Epithelial cell of proximal tubule (primary cell): ENCODE results near the gene UQCR11. TPM values are rescaled to one million over a fixed set of nuclear protein-coding genes. Genes with fewer than 3 reads are reported as not detected.
A peak's percentile ranks its signal among the peaks of the same experiment; 100 is the strongest.

Experiments
- DNase-seq: peaks from one replicate; pipeline ENCODE4 v3.0.0-alpha.2; 2011; ENCODE audit warnings: low read depth
- H3K4me3 ChIP-seq: 2 replicates; pipeline ENCODE4 v1.5.1; 2011; ENCODE audit warnings: low read depth, mild to moderate bottlenecking, low read length
- total RNA-seq: library from RNA; depleted of rRNA; stranded (reverse); fragments of >200 nt; gene quantifications from 2 replicates; pipeline ENCODE4 v1.2.3, GENCODE V29; 2015
- TF ChIP-seq, protein P1 (sequence below): conservative IDR thresholded peaks from 2 replicates; pipeline ENCODE4 v1.5.1; 2012; ENCODE audit warnings: low read depth, mild to moderate bottlenecking, low read length

The UQCR11 gene
- 91.4 and 114 TPM in 2 replicates for total RNA-seq

DNA sequence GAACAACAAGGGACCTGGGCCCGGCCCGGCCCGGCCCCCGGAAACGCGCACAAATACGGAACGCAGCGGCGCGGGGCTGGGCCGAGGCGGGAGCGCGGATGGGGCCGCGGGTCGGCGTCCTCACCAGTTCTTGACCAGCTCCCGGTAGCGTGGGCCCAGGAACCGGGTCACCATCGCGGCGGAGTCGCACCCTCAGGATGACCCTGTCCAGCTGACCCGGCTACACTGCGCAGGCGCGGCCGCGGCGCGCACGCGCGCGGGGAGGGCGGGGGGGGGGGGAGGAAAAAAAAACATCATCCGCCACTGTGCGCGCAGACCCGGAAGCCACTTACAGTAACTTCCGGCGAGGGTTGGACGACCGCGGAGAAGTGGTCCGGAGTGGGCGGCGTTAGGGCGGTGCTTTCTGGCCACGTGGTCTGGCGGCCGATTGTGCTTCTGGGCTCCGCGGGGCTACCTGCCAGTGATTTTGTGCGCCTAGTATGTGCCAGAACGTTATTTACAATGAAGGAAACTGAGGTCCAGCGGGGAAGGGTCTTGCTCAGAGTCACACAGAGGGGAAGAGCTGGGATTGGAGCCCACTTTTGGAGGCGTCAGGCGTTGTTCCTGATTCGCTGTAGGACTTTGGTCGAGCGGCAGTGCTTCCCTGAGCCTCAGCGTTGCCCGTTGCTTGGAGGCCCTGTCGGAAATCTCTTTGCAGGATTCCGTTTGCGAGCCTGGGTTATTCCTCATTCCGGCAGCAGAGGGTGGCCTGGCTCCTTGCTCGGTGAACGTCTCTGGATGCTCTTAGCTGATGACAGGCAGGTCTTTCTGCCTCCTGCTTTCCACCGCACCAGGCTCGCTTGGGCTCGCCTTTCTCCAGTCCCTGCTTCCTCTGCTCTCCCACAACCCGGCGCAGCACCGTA, at the start of gene UQCR11:
TSS of gene UQCR11 (minus strand) at position 227 of the 902 bp plus-strand sequence. CDS start at position 174, 53 bp downstream.
- TF ChIP-seq, protein P1, sequence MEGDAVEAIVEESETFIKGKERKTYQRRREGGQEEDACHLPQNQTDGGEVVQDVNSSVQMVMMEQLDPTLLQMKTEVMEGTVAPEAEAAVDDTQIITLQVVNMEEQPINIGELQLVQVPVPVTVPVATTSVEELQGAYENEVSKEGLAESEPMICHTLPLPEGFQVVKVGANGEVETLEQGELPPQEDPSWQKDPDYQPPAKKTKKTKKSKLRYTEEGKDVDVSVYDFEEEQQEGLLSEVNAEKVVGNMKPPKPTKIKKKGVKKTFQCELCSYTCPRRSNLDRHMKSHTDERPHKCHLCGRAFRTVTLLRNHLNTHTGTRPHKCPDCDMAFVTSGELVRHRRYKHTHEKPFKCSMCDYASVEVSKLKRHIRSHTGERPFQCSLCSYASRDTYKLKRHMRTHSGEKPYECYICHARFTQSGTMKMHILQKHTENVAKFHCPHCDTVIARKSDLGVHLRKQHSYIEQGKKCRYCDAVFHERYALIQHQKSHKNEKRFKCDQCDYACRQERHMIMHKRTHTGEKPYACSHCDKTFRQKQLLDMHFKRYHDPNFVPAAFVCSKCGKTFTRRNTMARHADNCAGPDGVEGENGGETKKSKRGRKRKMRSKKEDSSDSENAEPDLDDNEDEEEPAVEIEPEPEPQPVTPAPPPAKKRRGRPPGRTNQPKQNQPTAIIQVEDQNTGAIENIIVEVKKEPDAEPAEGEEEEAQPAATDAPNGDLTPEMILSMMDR = peak; percentile 65
- peak; percentile 75 for DNase-seq

DNA sequence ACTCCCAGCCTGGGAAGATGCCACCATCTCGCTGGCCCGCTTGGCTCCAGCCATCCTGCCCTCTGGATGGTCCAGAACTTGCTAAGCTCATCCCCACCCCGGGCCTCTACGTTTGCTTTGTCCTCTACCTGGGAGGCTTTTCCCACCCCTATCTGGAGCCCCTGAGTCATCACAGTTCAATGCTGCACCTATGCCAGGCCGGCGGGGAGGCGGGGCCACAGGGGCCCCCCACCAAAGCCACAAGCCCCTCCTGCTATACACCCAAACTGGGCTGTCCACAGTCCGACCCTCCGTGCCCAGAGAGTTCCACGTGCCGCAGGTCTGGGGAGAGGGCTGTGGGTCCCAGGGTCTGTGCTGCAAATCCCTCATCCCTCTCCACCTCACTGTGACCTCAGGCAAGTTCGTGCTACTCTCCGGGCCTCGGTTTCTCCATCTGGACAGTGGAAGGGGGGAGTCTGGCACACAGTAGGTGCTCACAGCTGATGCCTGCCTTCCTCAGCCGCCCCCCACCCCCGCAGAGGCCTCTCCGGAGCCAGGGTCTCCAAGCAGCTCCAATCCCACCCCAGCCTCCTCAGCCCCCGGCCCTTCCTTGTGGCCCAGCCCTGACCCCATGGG, 49.0 kb upstream of the UQCR11 start:
- no peak for DNase-seq
- H3K4me3 ChIP-seq = no peak overlapping the region
- TF ChIP-seq, protein P1 = no peak

More for the DNA sequence above, at the start of gene UQCR11:
- peak within 1 kb of the TSS; percentile 100 for H3K4me3 ChIP-seq

DNA sequence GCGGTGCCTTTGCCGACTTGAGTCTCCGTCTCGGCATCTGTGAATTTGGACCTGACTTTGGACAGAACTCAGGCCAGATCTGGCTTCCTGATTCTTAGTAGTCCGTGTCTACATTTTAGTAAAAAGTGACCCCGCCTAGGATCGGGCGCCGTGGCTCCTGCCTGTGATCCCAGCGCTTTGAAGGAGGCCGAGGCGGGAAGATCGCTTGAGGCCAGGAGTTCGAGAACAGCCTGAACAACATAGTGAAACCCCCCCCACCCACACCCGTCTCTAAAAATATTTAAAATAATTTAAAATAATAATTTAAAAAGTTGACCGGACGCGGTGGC, 48.0 kb upstream of the UQCR11 start:
- TF ChIP-seq, protein P1 = no peak
- peak overlapping the region; percentile 78 for H3K4me3 ChIP-seq
- DNase-seq = no peak

DNA sequence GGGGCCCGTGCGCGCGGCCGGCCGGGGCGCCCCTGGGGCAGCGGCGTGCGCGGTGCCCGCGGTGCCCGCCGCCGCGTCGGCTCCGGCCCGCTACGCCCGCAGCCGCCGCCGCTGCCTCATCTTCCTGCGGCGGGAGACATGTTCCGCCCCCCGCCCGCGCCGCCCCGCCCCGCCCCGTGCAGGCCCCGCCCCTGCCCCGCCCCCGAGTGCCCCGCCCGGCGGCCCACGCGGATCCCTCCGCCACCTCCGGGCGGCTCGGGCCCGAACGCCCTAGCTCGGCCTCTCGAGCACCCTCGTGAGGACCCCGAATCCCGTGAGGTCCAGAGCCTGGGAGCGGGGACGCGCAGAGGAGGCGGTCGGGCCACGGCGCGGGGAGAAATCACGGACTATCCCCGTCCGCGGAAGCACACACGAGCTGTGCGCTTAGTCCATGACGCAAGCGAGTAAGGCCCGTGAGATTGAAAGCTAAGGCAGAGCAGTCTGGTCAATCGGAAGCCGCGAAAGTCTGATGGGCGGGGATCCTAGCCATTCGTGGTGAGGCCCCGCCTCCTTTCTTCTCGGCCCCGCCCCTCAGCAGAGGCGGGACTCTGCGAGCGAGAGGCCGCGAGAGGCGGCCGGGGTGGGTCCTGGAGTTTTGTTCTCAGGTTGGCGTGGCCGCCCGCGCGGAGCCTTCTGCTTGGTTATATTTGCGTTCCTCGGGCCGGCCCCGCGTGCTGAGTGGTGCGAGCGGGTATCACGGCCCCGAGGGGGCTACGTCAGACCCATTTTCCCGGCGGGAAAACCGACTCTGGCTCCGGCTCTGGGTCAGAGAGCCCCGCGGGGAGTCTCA, 47.4 kb upstream of the UQCR11 start, which contains the start of gene TCF3:
TSS of gene TCF3 (minus strand) at position 145 of the 829 bp plus-strand sequence. CDS start 2,367 bp downstream, outside the sequence.
- H3K4me3 ChIP-seq = peak within 1 kb of the TSS; percentile 78
- peak; percentile 92 for DNase-seq
- TF ChIP-seq, protein P1 = no peak

DNA sequence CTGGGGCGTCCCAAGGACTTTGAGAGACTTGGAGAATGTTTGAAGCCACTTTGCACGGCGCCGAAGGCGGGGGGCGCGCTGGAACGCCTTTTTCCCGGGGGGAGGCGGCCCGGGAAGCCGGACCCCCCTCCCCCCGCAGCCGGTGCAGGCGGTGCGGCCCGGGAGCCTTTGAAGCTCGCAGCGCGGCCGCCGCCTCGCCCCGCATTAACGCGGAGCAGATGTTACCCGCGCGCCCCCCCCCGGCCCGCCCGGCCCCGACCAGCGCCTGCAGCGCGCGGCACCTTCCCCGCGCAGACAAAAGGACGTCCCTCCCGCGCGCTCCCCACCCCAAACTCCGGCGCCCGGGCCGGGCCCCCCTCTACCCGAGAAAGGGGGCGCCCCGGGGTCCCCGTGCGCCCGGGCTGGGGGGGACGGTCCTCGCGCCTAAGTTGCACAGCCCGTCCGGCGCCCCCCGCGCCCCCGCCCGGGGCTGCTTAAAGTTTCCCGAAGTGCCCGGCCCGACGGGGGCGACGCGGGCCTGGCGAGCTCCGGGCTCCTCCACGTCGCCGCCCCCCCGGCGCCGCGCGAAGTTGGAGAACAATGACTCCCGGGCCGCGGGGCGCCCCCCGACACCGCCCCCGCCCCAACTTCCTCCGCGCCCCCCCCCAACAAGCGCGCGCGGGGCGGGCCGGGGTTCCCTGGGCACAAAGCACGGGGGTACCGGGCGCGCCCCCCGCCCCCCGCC, 46.5 kb upstream of the UQCR11 start:
- peak overlapping the region; percentile 76 for H3K4me3 ChIP-seq
- TF ChIP-seq, protein P1 = no peak
- no peak for DNase-seq
